H1 (cell line): ENCODE results near the gene EGFL6. TPM values are rescaled to one million over a fixed set of nuclear protein-coding genes. Genes with fewer than 3 reads are reported as not detected.

Experiments used
- CTCF ChIA-PET: fragments of 300-600 bp; sonication (Branson Sonifier 250); formaldehyde crosslinking; loops from one replicate; lab custom pipeline; 2021; ENCODE audit not compliant: partially characterized antibody; lab: Charles Lee
- POLR2A ChIA-PET: fragments of 300-600 bp; sonication (Branson Sonifier 250); formaldehyde crosslinking; loops from one replicate; lab custom pipeline; 2021; ENCODE audit warnings: inconsistent platforms; ENCODE audit not compliant: partially characterized antibody; lab: Charles Lee
- DNase-seq, 2 experiments: peaks; one replicate each; pipeline versions ENCODE4 v3.0.0 to v3.0.0-alpha.2; 2010 to 2022; ENCODE audit warnings: low spot score in 2 of 2, low read depth in 1 of 2, mixed read lengths in 1 of 2
- FAIRE-seq: peaks from 2 replicates; lab custom pipeline; 2011; peaks lifted over from hg19 to GRCh38; lab: Jason Lieb, UNC
- H2AFZ ChIP-seq: 2 replicates; pipeline ENCODE4 v1.8.1; 2012; ENCODE audit warnings: low read length, inconsistent platforms
- H2AK5ac ChIP-seq: 2 replicates; pipeline ENCODE4 v1.6.1; 2013; ENCODE audit warnings: low read depth, low read length
- H2BK120ac ChIP-seq: replicated peaks from 2 replicates; pipeline ENCODE3; 2013; ENCODE audit warnings: low read depth, low read length, inconsistent platforms
- H2BK12ac ChIP-seq: 2 replicates; pipeline ENCODE4 v1.6.1; 2013; ENCODE audit warnings: low read depth, low read length
- H2BK15ac ChIP-seq: 2 replicates; pipeline ENCODE4 v1.6.1; 2013; ENCODE audit warnings: low read length
- H2BK20ac ChIP-seq: 2 replicates; pipeline ENCODE4 v1.6.1; 2013; ENCODE audit warnings: low read length
- H2BK5ac ChIP-seq: 2 replicates; pipeline ENCODE4 v1.6.1; 2013; ENCODE audit warnings: low read depth, low read length
- H3K14ac ChIP-seq: 2 replicates; pipeline ENCODE4 v1.6.1; 2013; ENCODE audit warnings: inconsistent platforms; ENCODE audit not compliant: insufficient read length
- H3K18ac ChIP-seq: 2 replicates; pipeline ENCODE4 v1.6.1; 2013; ENCODE audit warnings: low read length; ENCODE audit errors: extremely low read depth
- H3K23ac ChIP-seq: 2 replicates; pipeline ENCODE4 v1.6.1; 2013; ENCODE audit warnings: inconsistent platforms; ENCODE audit not compliant: insufficient read length
- H3K23me2 ChIP-seq: 2 replicates; pipeline ENCODE4 v1.6.1; 2013; ENCODE audit warnings: low read depth, low read length
- H3K27ac ChIP-seq: 2 replicates; pipeline ENCODE4 v1.6.1; 2011; ENCODE audit warnings: low read depth, low read length, inconsistent platforms
- H3K27me3 ChIP-seq, 4 experiments: replicated peaks in 1 of 4; 1 replicate in 1 of 4; 2 replicates in 3 of 4; pipeline versions ENCODE4 v1.6.1 to v1.8.1; 2011 to 2013; ENCODE audit warnings: low read length in 3 of 4, mild to moderate bottlenecking in 3 of 4, inconsistent platforms in 2 of 4, mixed read lengths in 2 of 4, moderate library complexity in 1 of 4; ENCODE audit not compliant: control insufficient read depth in 3 of 4, insufficient read depth in 3 of 4; ENCODE audit errors: extremely low read depth in 1 of 4
- H3K36me3 ChIP-seq, 4 experiments: 2 replicates each; pipeline versions ENCODE4 v1.6.1 to v1.8.1; 2011 to 2013; ENCODE audit warnings: mild to moderate bottlenecking in 4 of 4, low read length in 3 of 4, moderate library complexity in 2 of 4, control low read depth in 1 of 4, inconsistent platforms in 1 of 4; ENCODE audit not compliant: insufficient read depth in 4 of 4, control insufficient read depth in 2 of 4
- H3K4ac ChIP-seq: replicated peaks from 2 replicates; pipeline ENCODE3; 2013; ENCODE audit warnings: low read length, low read depth, mixed read lengths, inconsistent platforms; ENCODE audit not compliant: insufficient read length
- H3K4me1 ChIP-seq, 4 experiments: replicated peaks in 1 of 4; 1 replicate in 1 of 4; 2 replicates in 3 of 4; pipeline versions ENCODE4 v1.6.1 to v1.8.1; 2011 to 2013; ENCODE audit warnings: low read length in 3 of 4, inconsistent platforms in 2 of 4, mixed read lengths in 1 of 4; ENCODE audit not compliant: insufficient read depth in 4 of 4, control insufficient read depth in 3 of 4
- H3K4me2 ChIP-seq, 2 experiments: 2 replicates each; pipeline versions ENCODE4 v1.6.1 to v1.8.1; 2011 to 2013; ENCODE audit warnings: low read depth in 2 of 2, low read length in 2 of 2, control low read depth in 1 of 2, inconsistent platforms in 1 of 2, mild to moderate bottlenecking in 1 of 2; ENCODE audit not compliant: insufficient read depth in 1 of 2
- H3K4me3 ChIP-seq, 4 experiments: fragments of 200-600, 300-600 bp in 1 of 4; sonication (generic), shearing (Covaris generic), sonication (Bioruptor Twin) in 1 of 4; 2 replicates each; pipeline versions ENCODE4 v1.5.1 to v1.8.1; 2011 to 2016; ENCODE audit warnings: low read length in 4 of 4, low read depth in 3 of 4, control low read depth in 2 of 4, inconsistent platforms in 2 of 4, mild to moderate bottlenecking in 2 of 4, mixed read lengths in 1 of 4, moderate library complexity in 1 of 4; ENCODE audit not compliant: insufficient read depth in 2 of 4; ENCODE audit errors: extremely low read depth in 1 of 4
- H3K56ac ChIP-seq: replicated peaks from 2 replicates; pipeline ENCODE3; 2013; ENCODE audit warnings: low read depth, mild to moderate bottlenecking, mixed read lengths, low read length, inconsistent platforms; ENCODE audit not compliant: insufficient read length
- H3K79me1 ChIP-seq: 2 replicates; pipeline ENCODE4 v1.6.1; 2013; ENCODE audit warnings: low read depth, low read length, control low read depth
- H3K79me2 ChIP-seq, 2 experiments: 2 replicates each; pipeline versions ENCODE4 v1.6.1 to v1.8.1; 2012 to 2013; ENCODE audit warnings: low read length in 2 of 2, mild to moderate bottlenecking in 2 of 2, inconsistent platforms in 1 of 2; ENCODE audit not compliant: insufficient read depth in 2 of 2, control insufficient read depth in 1 of 2
- H3K9ac ChIP-seq, 4 experiments: replicated peaks in 1 of 4; 1 replicate in 1 of 4; 2 replicates in 3 of 4; pipeline versions ENCODE4 v1.6.1 to v1.8.1; 2011 to 2013; ENCODE audit warnings: low read depth in 3 of 4, low read length in 3 of 4, control low read depth in 2 of 4, mild to moderate bottlenecking in 2 of 4, moderate library complexity in 2 of 4, inconsistent platforms in 1 of 4; ENCODE audit errors: extremely low read depth in 1 of 4
- H3K9me3 ChIP-seq, 2 experiments: 2 replicates each; pipeline versions ENCODE4 v1.6.1 to v1.8.1; 2012 to 2013; ENCODE audit warnings: mild to moderate bottlenecking in 2 of 2, moderate library complexity in 2 of 2, control low read depth in 1 of 2, inconsistent platforms in 1 of 2, low read depth in 1 of 2, low read length in 1 of 2, mixed read lengths in 1 of 2; ENCODE audit not compliant: insufficient read depth in 2 of 2
- H4K20me1 ChIP-seq, 2 experiments: replicated peaks in 1 of 2; 2 replicates each; pipeline versions ENCODE3 to v1.8.1; 2011 to 2013; ENCODE audit warnings: inconsistent platforms in 2 of 2, low read length in 2 of 2, mild to moderate bottlenecking in 1 of 2; ENCODE audit not compliant: insufficient read depth in 2 of 2, control insufficient read depth in 1 of 2
- H4K5ac ChIP-seq: 2 replicates; pipeline ENCODE4 v1.6.1; 2013; ENCODE audit warnings: low read length, low read depth, mixed read lengths, inconsistent platforms; ENCODE audit not compliant: insufficient read length
- H4K8ac ChIP-seq: 2 replicates; pipeline ENCODE4 v1.8.0; 2013; ENCODE audit warnings: mild to moderate bottlenecking, moderate library complexity, low read length, inconsistent platforms; ENCODE audit not compliant: insufficient read depth; ENCODE audit errors: extremely low read depth
- H4K91ac ChIP-seq: replicated peaks from 2 replicates; pipeline ENCODE3; 2013; ENCODE audit warnings: low read length, mixed read lengths, inconsistent platforms; ENCODE audit not compliant: insufficient read length
- CBX8 ChIP-seq: fragments of 300-800, 300-1000 bp; sonication (generic); IDR thresholded peaks from 2 replicates; pipeline ENCODE4 v1.7.1; 2016; ENCODE audit warnings: low read depth, low read length, borderline replicate concordance
- CHD1 ChIP-seq: IDR thresholded peaks from 2 replicates; pipeline ENCODE4 v1.6.1; 2012; ENCODE audit warnings: low read depth, low read length, improper control_type of control experiment
- POLR2A ChIP-seq, 2 experiments: IDR thresholded peaks; 1 replicate in 1 of 2; 2 replicates in 1 of 2; pipeline ENCODE4 v1.6.1; 2011; ENCODE audit warnings: low read depth in 2 of 2, low read length in 2 of 2, mild to moderate bottlenecking in 2 of 2; ENCODE audit errors: control extremely low read depth in 1 of 2
- POLR2AphosphoS5 ChIP-seq: IDR thresholded peaks from 2 replicates; pipeline ENCODE4 v1.6.1; 2011; ENCODE audit warnings: low read depth, low read length
- RAD21 ChIP-seq, 2 experiments: IDR thresholded peaks in 1 of 2; conservative IDR thresholded peaks in 1 of 2; 2 replicates each; pipeline ENCODE4 v1.6.1; 2011; ENCODE audit warnings: low read depth in 2 of 2, low read length in 2 of 2, improper control_type of control experiment in 1 of 2, inconsistent platforms in 1 of 2, mild to moderate bottlenecking in 1 of 2, moderate library complexity in 1 of 2
- SP1 ChIP-seq: IDR thresholded peaks from 2 replicates; pipeline ENCODE4 v1.6.1; 2011; ENCODE audit warnings: low read depth, low read length
- ZNF274 ChIP-seq: IDR thresholded peaks from 2 replicates; pipeline ENCODE4 v1.7.0; 2012; ENCODE audit warnings: low read length, borderline replicate concordance; ENCODE audit errors: extremely low read depth
- WGBS, 2 experiments: shearing (Covaris generic) in 1 of 2; methylation state at CpG; one replicate each; pipeline versions ENCODE4 v1.1.6 to v1.1.7; 2013 to 2015; ENCODE audit warnings: low lambda C conversion rate in 2 of 2, mixed read lengths in 2 of 2, inconsistent platforms in 1 of 2, low coverage in 1 of 2, missing lambda C conversion rate in 1 of 2; ENCODE audit not compliant: insufficient replicate concordance in 2 of 2, insufficient coverage in 1 of 2, insufficient read length in 1 of 2; ENCODE audit errors: extremely low coverage in 1 of 2, missing lambda C conversion rate in 1 of 2; 5-methylcytosine and 5-hydroxymethylcytosine counted together
- polyA plus RNA-seq, 7 experiments: library from polyadenylated mRNA; depleted of rRNA in 3 of 7; stranded (reverse) in 5 of 7; unstranded in 2 of 7; fragments of >200 nt in 5 of 7; fragments of 200-250 nt in 2 of 7; gene quantifications; 1 replicate in 5 of 7; 2 replicates in 1 of 7; 4 replicates in 1 of 7; pipeline versions ENCODE4 v1.2.1 to v1.2.3, GENCODE V29; 2011 to 2013; ENCODE audit warnings: missing spikeins in 2 of 7, mixed read lengths in 2 of 7
- total RNA-seq: library from RNA; stranded (reverse); fragmentation: NEBNext Ultra II Directional; extraction: Animal tissue kit (Norgen Biotek cat#: 25700); gene quantifications from 2 replicates; pipeline ENCODE4 v1.2.1, GENCODE V29; 2021

EGFL6 gene
- total and polyA plus RNA-seq, 2 of the 8 experiments (the other 6 are each of a cell fraction or from before 2014, with no cell fraction given) = 0.93 to 1.1 TPM

- no peak for FAIRE-seq
- no peaks in the 10 kb centered on the region for H3K36me3 ChIP-seq
These were observed 68.6 kb downstream of the EGFL6 start for GRCh38 chrX:13638021-13638420.

More at GRCh38 chrX:13638021-13638420, 68.6 kb downstream of the EGFL6 start:
- Histone ChIP-seq H2BK12ac (no peak overlapping the region), H3K9ac (no peak overlapping the region), H4K20me1 (no peaks in the 10 kb centered on the region), H2BK5ac (no peak overlapping the region), H3K79me1 (no peaks in the 10 kb centered on the region), H3K23ac (no peak overlapping the region), H2AFZ (no peak overlapping the region), H3K79me2 (no peaks in the 10 kb centered on the region), H4K91ac (no peak overlapping the region), H4K8ac (no peak overlapping the region), H3K4me2 (no peak overlapping the region), H3K4me3 (no peak overlapping the region), H2BK20ac (no peak overlapping the region), H2BK15ac (no peak overlapping the region), H3K27ac (no peak overlapping the region), H3K9me3 (peaks cover 0 to 3% of the 10 kb centered on the region in 2 experiments; a peak in 1 of 4 replicates), H3K18ac (no peak overlapping the region), H3K23me2 (no peaks in the 10 kb centered on the region), H3K56ac (no peak overlapping the region), H3K4me1 (no peaks in the 10 kb centered on the region), H2AK5ac (no peak overlapping the region), H2BK120ac (no peak overlapping the region), H4K5ac (no peak overlapping the region), H3K14ac (no peak overlapping the region), H3K4ac (no peak overlapping the region), H3K27me3 (no peaks in the 10 kb centered on the region)
- WGBS, 2 experiments = 60% methylated on average over 1 of the region's 1 CpG; no CpG with 5 or more reads in 1 of the 2 experiments
- no peak for DNase-seq
- ChIA-PET CTCF (no interaction called here), POLR2A (no interaction called here)
- TF ChIP-seq POLR2A (IDR thresholded peaks at IDR 0.05; ENCODE audit: control extremely low read depth in 1 of 2, low read depth in 2 of 2, low read length in 2 of 2) = no peak
- no peak for TF ChIP-seq POLR2AphosphoS5
- TF ChIP-seq SP1 = no peak
- TF ChIP-seq CHD1 = no peak
- no peak for TF ChIP-seq CBX8
- no peak for TF ChIP-seq RAD21 (IDR thresholded peaks at IDR 0.05 in 1 of 2, conservative IDR thresholded peaks at IDR 0.05 in 1 of 2; ENCODE audit: low read depth in 2 of 2, low read length in 2 of 2)
- TF ChIP-seq ZNF274 = no peak
